ENCODE results near the gene NR2F2.
"Not testable (repeated sequence)": the region's sequence is repeated elsewhere in the genome, so short reads cannot be mapped to it uniquely, and the experiment has no call there.

Gene NR2F2

DNA sequence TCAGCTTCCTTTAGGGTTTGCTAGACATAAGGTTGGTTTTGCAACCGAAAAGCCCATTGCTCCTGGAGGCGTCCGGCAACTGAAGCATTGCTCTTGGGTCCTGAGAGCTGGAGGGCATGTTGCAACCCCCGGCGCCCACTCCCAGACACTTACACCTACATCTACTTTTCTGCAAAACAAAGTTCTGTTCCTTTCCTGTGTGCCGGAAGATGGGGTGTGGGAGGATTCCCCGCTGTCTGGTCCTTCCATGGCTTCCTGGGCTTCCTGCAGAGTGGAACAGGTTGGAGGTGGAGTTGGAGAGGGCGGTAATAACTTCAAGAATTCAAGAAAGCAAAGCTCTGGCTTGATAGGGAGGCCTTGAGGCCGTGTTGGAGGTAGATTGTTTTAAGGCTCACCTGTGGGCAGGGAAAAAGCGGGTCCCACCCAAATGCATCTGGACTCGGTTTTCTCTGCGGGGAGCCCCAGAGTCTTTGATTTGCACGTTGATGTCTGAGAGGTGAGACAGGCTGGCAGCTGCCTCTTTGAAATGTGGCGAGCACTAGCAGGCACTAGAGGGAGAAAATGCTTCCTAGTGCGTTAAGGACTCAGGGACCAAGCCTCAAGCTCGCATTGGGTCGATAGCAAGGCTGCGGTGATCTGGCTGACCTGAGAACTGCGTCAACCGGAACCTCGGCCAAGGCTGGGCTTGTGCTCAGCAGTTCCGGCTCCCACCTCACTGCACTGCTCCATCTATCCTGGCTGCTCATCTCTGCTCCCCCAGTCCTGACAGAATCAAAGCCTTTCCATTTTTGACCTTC lies 39.5 kb downstream of the NR2F2 start:
- FAIRE-seq = no peak

DNA sequence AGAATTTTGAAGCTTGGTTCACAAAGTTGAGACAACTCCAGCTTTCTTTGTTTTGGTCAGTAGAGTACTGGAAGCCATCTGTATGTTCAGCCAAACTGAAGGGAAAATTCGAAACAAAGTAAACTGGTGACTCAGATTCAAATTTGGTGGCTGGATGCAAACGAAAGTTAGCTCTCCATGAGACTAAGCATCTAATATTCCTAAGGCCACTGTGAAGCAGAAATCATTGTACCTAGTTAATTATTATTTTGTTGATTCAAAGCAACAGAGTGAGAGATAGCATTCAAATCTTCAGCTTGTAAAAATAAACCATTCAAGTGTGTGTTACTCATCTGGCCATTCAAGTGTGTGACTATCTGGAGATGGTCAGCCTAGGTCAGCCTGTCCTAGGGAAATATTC lies 42.1 kb downstream of the NR2F2 start:
- no peak for FAIRE-seq

- FAIRE-seq = no peak
Measured at GRCh38 chr15:96374499-96374898, 44.0 kb downstream of the NR2F2 start.

- FAIRE-seq = not testable (repeated sequence)
Measured at GRCh38 chr15:96379592-96379991, 49.1 kb downstream of the NR2F2 start.

DNA sequence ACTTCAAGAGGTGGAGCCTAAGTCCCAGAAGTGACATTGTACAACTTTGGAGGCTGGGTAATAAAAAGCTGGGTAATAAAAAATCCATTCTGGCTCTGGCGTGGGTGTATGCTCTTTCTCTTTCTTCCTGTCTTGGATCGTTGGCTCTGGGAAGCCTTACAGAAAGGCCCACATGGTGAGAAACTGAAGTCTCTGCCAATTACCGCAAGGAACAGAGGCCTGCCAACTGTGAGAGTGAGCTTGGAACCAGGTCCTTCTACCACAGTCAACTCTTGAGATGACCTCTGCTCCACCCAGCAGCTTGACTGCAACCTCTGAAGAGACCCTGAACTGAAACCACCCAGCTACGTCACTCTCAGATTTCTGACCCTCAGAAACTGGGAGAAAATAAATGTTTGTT lies 51.0 kb downstream of the NR2F2 start:
- no peak for FAIRE-seq

DNA sequence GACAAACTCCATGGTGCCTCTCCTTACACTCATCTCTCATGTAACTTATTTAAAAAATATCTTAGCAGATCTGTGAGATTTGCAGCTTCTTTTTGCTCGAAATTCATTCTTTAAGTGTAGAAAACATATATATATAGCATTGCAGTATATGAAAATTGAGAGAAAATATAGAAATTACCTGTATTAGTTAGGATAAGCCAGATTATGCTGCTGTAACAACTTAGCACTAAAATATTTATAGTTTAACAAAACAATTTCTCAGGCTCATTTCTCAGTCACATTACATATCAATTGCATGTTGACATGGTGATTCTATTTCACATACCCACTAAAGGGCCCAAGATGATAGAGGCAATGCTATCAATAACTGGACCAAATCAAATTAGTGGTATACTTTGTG lies 54.7 kb downstream of the NR2F2 start:
- FAIRE-seq = no peak

- no peak for FAIRE-seq
Measured at GRCh38 chr15:96388673-96389072, 58.2 kb downstream of the NR2F2 start.

All from A204.1 (cell line).